NCI-H146 treated with DMSO at 0.1 percent for 48 hours (cell line): ENCODE results near the gene CLIP4.
A peak's percentile ranks its signal among the peaks of the same experiment; 100 is the strongest.

Experiments used
- DNase-seq: peaks from one replicate; lab custom pipeline; 2025; ENCODE audit not compliant: unreplicated experiment; lab: John Stamatoyannopoulos, UW

The CLIP4 gene

GRCh38 chr2:29130295-29130694, 15.1 kb downstream of the CLIP4 start:
- DNase-seq, result no peak

DNA sequence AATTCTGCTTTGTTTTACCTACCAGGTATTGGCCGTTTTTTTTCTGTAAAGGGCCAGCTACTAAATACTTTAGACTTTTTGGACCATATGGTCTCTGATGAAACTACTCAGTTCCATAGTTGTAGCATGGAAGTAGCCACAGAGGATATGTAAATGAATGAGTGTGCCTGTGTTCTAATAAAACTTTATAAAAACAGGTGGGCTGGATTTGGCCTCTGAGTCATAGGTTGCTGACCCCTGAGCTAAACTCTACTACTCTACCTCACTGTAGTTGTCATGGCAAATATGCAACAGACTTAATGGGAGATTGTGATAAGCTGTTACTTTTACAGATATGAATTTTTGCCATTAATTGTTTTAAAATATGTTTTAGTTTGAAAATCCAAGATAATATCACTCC, 19.7 kb downstream of the CLIP4 start:
- DNase-seq, result no peak

DNA sequence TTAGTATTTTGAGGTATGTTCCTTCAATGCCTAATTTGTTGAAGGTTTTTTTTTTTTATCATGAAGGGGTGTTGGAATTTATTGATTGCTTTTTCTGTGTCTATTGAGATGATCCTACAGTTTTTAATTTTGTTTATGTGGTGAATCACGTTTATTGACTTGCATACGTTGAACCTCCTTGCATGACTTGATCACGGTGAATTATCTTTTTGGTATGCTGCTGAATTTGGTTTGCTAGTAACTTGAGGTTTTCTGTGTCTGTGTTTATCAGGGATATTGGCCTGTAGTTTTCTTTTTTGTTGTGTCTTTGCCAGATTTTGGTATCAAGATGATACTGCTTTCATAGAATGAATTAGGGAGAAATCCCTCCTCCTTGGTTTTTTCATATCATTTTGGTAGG, 23.9 kb downstream of the CLIP4 start:
- DNase-seq, result no peak

DNA sequence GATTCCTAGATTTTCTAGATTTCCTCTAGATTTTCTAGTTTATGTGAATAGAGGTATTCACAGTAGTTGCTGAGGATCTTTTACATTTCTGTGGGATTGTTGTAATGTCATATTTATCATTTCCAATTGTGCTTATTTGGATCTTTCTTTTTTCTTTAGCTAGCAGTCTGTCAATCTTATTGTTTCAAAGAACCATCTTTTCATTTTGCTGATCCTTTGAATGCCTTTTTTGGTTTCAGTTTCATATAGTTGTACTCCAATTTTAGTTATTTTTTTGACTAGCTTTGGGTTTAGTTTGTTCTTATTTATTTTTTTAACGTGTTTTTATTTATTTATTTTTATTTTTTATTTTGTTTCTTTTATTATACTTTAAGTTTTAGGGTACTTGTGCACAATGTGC, 24.5 kb downstream of the CLIP4 start:
- no peak for DNase-seq

- DNase-seq, result no peak
Observed at GRCh38 chr2:29143657-29144056, 28.4 kb downstream of the CLIP4 start.

GRCh38 chr2:29146197-29146596, 31.0 kb downstream of the CLIP4 start:
- no peak for DNase-seq

DNA sequence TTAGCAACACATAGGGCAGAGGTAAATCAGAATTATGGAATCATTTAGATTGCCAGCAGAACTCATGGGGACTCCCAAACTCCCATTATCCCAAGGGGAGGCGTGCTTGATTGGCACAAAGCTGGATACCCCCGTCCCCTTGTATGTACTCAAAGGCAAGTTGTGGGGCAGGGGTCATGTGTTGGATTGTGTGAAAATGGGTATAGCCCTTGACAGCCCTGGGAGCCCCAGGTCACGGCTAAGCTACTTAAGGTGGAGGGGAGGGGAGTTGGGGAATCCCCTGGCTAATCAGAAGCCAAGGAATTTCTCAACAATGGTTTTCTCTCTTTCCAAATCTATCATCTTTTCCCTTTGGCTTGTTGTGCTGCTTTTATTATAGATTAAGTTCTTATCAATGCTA, 32.7 kb downstream of the CLIP4 start:
- no peak for DNase-seq

GRCh38 chr2:29154610-29155009, 39.4 kb downstream of the CLIP4 start:
- no peak for DNase-seq

- DNase-seq, result no peak
Observed at GRCh38 chr2:29155578-29155977, 40.4 kb downstream of the CLIP4 start.

DNA sequence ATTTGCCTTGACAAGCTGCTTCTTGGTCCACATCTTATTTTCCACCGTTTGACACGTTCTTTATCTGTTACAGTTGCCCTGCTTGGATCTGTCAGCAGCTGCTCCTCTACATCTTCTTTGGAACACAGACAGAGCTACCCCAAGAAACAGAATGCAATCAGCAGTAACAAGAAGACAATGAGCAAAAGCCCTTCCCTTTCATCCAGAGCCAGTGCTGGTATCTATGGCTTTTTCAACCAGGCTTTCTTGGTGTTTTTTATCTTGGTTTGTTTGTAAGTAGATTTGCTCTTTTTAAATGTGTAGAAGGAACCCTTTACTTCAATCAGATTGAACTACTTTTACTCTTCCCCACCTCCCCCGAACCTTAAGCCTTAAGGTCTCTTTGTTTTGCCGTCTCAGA, 41.9 kb downstream of the CLIP4 start:
- no peak for DNase-seq

DNA sequence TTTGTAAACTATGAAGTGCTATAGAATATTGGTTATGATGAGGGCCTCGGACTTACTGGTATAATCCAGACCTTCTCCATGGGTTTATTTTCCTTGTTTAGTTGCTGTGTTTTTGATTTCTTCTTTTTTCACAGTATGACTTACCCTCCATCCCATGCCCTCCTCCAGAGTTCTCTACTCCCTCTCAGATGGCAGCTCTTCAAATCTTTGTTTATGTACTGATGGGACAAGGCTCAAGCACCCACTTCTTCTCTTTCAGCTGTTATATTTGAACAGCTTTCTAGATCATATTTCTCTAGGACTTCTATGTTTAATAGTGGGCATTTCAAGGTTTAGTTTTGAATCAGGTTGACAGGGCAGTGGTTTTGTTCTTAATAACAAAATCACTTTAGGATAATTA, 43.9 kb downstream of the CLIP4 start:
- DNase-seq, result no peak

DNA sequence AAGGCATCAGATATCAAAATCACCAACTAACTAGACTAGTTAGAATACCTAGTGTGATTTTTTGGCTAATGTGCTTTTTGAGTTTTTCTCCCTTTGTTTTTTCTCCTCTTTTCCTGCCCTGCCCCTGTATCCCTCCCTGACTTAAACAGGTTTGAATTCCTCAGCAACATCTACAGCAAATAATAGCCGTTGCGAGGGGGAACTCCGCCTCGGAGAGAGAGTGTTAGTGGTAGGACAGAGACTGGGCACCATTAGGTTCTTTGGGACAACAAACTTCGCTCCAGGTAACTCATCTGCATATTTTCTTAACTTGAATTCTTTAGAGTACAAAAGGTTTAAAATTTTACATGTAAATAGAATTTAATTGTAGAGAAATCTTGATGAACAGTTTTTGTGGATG, 45.0 kb downstream of the CLIP4 start:
- no peak for DNase-seq

- DNase-seq, result no peak
Observed at GRCh38 chr2:29162204-29162928, 47.2 kb downstream of the CLIP4 start.

DNA sequence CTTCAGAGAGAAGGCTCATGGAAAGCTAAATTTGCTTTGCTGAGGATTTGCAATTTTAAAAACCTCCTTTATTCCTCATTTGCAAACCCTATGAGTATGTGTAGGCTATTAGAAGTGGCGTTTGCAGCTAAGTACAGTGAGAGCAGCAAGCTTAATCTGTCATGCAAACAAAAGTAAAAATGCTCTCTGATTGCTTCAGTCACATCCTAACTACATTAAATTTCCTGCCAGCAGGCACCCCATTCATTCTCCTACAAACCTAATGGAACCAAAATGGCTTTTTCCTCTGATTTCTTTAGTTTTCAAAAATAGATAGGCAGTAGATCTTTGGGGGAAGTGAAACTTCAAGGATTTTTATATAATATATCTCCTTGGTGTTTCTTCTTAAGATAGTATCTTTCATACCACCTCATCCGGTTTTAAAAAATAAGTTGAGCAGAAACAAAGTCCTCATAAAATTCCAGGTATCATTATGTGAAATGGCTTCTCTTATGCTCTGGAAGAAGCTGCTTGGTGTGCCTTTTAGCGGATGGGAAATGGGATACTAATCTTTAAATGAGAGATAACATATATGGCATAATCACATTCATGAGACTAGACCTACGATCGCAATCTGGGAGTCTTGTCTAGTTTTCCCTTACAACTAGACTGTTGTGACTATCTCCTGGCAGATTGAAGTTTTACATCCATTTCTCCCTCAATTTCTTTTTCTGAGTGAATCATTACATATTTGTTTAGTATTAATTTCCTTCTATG, 49.1 kb downstream of the CLIP4 start:
- no peak for DNase-seq

GRCh38 chr2:29165362-29166241, 50.4 kb downstream of the CLIP4 start:
- peak; percentile 48 for DNase-seq

DNA sequence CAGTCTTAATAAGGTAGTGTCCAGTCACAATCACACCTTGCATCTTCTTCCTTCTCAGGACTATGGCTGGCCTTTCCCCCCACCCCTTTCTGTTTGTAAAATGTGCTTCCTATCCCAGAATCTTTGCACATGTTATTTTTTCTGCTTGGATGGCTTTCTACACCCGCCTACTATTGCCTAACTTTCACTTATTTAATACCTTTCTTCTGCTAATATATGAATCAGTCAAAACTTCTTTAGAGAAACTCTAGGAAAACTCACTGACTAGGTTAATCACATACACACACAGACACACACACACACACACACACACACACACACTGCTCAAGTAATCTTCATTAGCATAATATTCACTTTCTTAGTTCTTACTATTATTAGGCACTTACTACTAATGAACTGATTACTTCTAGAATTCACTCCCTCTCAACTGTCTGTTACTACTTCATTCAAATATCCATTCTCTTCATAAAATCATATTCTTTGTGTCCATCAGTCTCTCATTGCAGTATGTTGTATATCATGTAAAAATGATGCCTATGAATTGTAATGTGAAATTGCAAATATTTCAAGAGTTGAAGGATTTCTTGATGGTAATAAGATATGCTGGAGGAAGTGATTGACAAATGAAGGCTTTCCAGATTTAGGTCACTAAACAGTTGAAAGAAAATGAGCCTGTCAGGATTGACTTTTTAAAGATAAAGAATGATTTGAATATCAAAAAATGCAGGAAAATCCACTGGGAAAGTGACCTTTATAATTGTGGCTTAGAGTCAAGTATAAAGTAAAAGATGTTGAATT, 51.2 kb downstream of the CLIP4 start:
- DNase-seq, result no peak

DNA sequence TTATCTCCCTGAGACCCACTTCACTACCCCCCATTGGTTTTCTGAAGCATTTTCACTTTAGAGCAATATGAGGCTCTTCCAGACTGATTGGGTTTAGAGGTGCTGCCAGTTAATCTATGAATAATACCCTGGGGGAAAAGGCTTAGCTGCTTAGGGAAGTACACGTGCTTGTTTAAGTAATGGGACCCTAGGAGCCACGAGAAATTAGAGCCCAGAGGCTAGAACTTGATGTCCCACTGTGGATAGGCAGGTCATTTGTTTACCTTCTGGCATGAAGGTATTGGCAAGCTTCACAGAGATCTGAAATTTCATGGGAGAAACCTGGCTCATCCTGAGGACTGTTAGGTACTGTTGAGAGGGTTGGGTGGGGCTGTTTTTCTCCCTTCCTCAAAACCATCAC, 59.7 kb downstream of the CLIP4 start:
- peak; percentile 58 for DNase-seq

- no peak for DNase-seq
Observed at GRCh38 chr2:29175338-29175737, 60.1 kb downstream of the CLIP4 start.

DNA sequence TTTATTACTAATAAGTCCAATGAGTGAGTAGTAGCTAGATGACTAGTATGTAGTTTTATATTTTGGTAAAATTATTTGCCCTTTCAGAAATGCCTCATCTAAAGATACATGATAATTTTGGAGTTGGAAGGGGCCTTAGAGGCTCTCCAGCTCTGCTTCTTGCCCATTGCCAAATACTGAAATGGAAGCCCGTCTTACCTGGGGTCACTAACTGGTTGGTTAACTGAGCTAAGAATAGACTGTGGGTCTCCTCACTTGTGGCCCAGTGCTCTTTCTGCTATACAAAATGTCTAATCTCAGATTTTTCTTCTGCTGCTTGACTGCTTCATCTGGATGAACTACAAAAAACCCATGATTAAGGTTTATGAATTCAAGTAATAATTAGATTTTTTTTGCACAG, 67.1 kb downstream of the CLIP4 start:
- DNase-seq, result no peak

- DNase-seq, result no peak
Observed at GRCh38 chr2:29182920-29183319, 67.7 kb downstream of the CLIP4 start.

- no peak for DNase-seq
Observed at GRCh38 chr2:29184531-29184930, 69.3 kb downstream of the CLIP4 start.
